Activated CD4-positive, alpha-beta memory T cell treated with anti-CD3 and anti-CD28 coated beads for 36 hours (primary cell): Measurements from ENCODE around the gene ACTL9. TPM values are rescaled to one million over a fixed set of nuclear protein-coding genes. Genes with fewer than 3 reads are reported as not detected.

Source experiments
- CTCF ChIA-PET: fragments of 350-600 bp; sonication (Branson Sonifier 250); formaldehyde crosslinking; loops from one replicate; lab custom pipeline; 2021; ENCODE audit warnings: antibody characterized with exemption, inconsistent platforms; lab: Charles Lee
- POLR2A ChIA-PET: fragments of 350-600 bp; sonication (Branson Sonifier 250); formaldehyde crosslinking; loops from one replicate; lab custom pipeline; 2021; ENCODE audit warnings: antibody characterized with exemption; lab: Charles Lee
- DNase-seq: peaks from one replicate; pipeline ENCODE4 v3.0.0-alpha.2; 2020
- H3K27ac Mint-ChIP-seq: one replicate; pipeline ENCODE4 v1.8.0; 2021; ENCODE audit warnings: mixed read lengths
- H3K27me3 Mint-ChIP-seq: one replicate; pipeline ENCODE4 v1.8.0; 2021; ENCODE audit warnings: mixed read lengths
- H3K36me3 Mint-ChIP-seq: one replicate; pipeline ENCODE4 v1.8.0; 2021; ENCODE audit warnings: mixed read lengths
- H3K4me1 Mint-ChIP-seq: one replicate; pipeline ENCODE4 v1.8.0; 2021; ENCODE audit warnings: low read depth, mixed read lengths
- H3K4me3 Mint-ChIP-seq: one replicate; pipeline ENCODE4 v1.8.0; 2021; ENCODE audit warnings: mild to moderate bottlenecking, mixed read lengths
- H3K9me3 Mint-ChIP-seq: one replicate; pipeline ENCODE4 v1.8.0; 2021; ENCODE audit warnings: mixed read lengths
- intact Hi-C: fragments of 100-400 bp; cut with micrococcal nuclease; formaldehyde crosslinking; loops from one replicate; pipeline ENCODE4 v1.15.1; 2023
- total RNA-seq, 2 experiments: library from RNA; stranded (reverse); gene quantifications; one replicate each; pipeline ENCODE4 v1.2.3, GENCODE V29; 2021

ACTL9 gene
- total RNA-seq, 2 experiments from 2014 or later = not detected

GRCh38 chr19:8682472-8682871 lies 16.1 kb downstream of the ACTL9 start:
- peaks cover 3% of the 10 kb centered on the region for H3K9me3 Mint-ChIP-seq
- no peaks in the 10 kb centered on the region for H3K27me3 Mint-ChIP-seq
- CTCF ChIA-PET = interaction anchor here (1.9 kb wide), 1 partner anchor 12 kb away, joined by 7 read pairs; no protein-coding TSS in a partner anchor
- POLR2A ChIA-PET = no interaction called here
- no peak overlapping the region for H3K27ac Mint-ChIP-seq
- peaks cover 14% of the 10 kb centered on the region for H3K4me1 Mint-ChIP-seq
- H3K36me3 Mint-ChIP-seq = no peaks in the 10 kb centered on the region
- no peak for DNase-seq
- intact Hi-C loops = no loop called here
- no peak overlapping the region for H3K4me3 Mint-ChIP-seq

GRCh38 chr19:8681345-8682029 lies 17.1 kb downstream of the ACTL9 start:
- H3K4me3 Mint-ChIP-seq = no peak overlapping the region
- H3K27ac Mint-ChIP-seq = no peak overlapping the region
- no peaks in the 10 kb centered on the region for H3K27me3 Mint-ChIP-seq
- DNase-seq = no peak
- H3K36me3 Mint-ChIP-seq = no peaks in the 10 kb centered on the region
- POLR2A ChIA-PET = no interaction called here
- H3K9me3 Mint-ChIP-seq = peaks cover 3% of the 10 kb centered on the region
- peaks cover 14% of the 10 kb centered on the region for H3K4me1 Mint-ChIP-seq
- CTCF ChIA-PET = interaction anchor here (1.9 kb wide), 1 partner anchor 13 kb away, joined by 7 read pairs; no protein-coding TSS in a partner anchor
- intact Hi-C loops = no loop called here

- ChIA-PET CTCF (no interaction called here), POLR2A (no interaction called here)
- no peak for DNase-seq
- Mint-ChIP-seq H3K4me3 (no peak overlapping the region), H3K4me1 (peaks cover 14% of the 10 kb centered on the region), H3K36me3 (no peaks in the 10 kb centered on the region), H3K27ac (no peak overlapping the region), H3K9me3 (peaks cover 3% of the 10 kb centered on the region), H3K27me3 (no peaks in the 10 kb centered on the region)
- intact Hi-C loops = no loop called here
Observed at GRCh38 chr19:8680676-8681344, 17.8 kb downstream of the ACTL9 start.

GRCh38 chr19:8678244-8678807 lies 20.3 kb downstream of the ACTL9 start:
- Mint-ChIP-seq H3K4me1 (peaks cover 17% of the 10 kb centered on the region), H3K27ac (no peak overlapping the region), H3K4me3 (no peak overlapping the region), H3K36me3 (no peaks in the 10 kb centered on the region), H3K9me3 (peaks cover 3% of the 10 kb centered on the region), H3K27me3 (no peaks in the 10 kb centered on the region)
- DNase-seq = no peak
- ChIA-PET CTCF (no interaction called here), POLR2A (no interaction called here)
- intact Hi-C loops = no loop called here

GRCh38 chr19:8675066-8675465 lies 23.5 kb downstream of the ACTL9 start:
- Mint-ChIP-seq H3K4me1 (peaks cover 10% of the 10 kb centered on the region), H3K27ac (no peak overlapping the region)
- POLR2A ChIA-PET = no interaction called here

GRCh38 chr19:8673276-8673891 lies 25.2 kb downstream of the ACTL9 start:
- no peak overlapping the region for H3K4me3 Mint-ChIP-seq
- ChIA-PET POLR2A (no interaction called here), CTCF (interaction anchor here (0.9 to 1.1 kb wide), 2 partner anchors 18 to 94 kb away, joined by 3 read pairs; no protein-coding TSS in a partner anchor)
- H3K27me3 Mint-ChIP-seq = no peaks in the 10 kb centered on the region
- intact Hi-C loops = no loop called here
- DNase-seq = no peak
- peaks cover 11% of the 10 kb centered on the region for H3K4me1 Mint-ChIP-seq
- H3K27ac Mint-ChIP-seq = no peak overlapping the region
- H3K9me3 Mint-ChIP-seq = peaks cover 4% of the 10 kb centered on the region
- no peaks in the 10 kb centered on the region for H3K36me3 Mint-ChIP-seq

More at GRCh38 chr19:8675066-8675465, 23.5 kb downstream of the ACTL9 start:
- H3K9me3 Mint-ChIP-seq = peaks cover 3% of the 10 kb centered on the region
- H3K36me3 Mint-ChIP-seq = no peaks in the 10 kb centered on the region
- DNase-seq = no peak
- no peaks in the 10 kb centered on the region for H3K27me3 Mint-ChIP-seq
- no peak overlapping the region for H3K4me3 Mint-ChIP-seq
- intact Hi-C loops = no loop called here
- CTCF ChIA-PET = interaction anchor here (1.3 kb wide), 1 partner anchor 33 kb away, joined by 3 read pairs; no protein-coding TSS in a partner anchor

GRCh38 chr19:8666814-8667405 lies 31.7 kb downstream of the ACTL9 start:
- no peak for DNase-seq
- Mint-ChIP-seq H3K27me3 (no peaks in the 10 kb centered on the region), H3K9me3 (peaks cover 3% of the 10 kb centered on the region), H3K36me3 (no peaks in the 10 kb centered on the region), H3K4me1 (peaks cover 41% of the 10 kb centered on the region), H3K4me3 (no peak overlapping the region), H3K27ac (no peak overlapping the region)
- intact Hi-C loops = no loop called here
- CTCF ChIA-PET = interaction anchor here (0.6 to 3.5 kb wide), 3 partner anchors 12 to 51 kb away, joined by 3 to 15 read pairs (median 14); no protein-coding TSS in a partner anchor
- POLR2A ChIA-PET = no interaction called here

GRCh38 chr19:8665468-8666213 lies 33.0 kb downstream of the ACTL9 start:
- no peaks in the 10 kb centered on the region for H3K36me3 Mint-ChIP-seq
- DNase-seq = peak; percentile 35
- no peak overlapping the region for H3K4me3 Mint-ChIP-seq
- H3K27me3 Mint-ChIP-seq = no peaks in the 10 kb centered on the region
- CTCF ChIA-PET = interaction anchor here (0.8 to 3.5 kb wide), 5 partner anchors 11 to 87 kb away, joined by 3 to 15 read pairs (median 9); partner anchors contain the start of gene ACTL9
- H3K27ac Mint-ChIP-seq = peak overlapping the region; percentile 36
- POLR2A ChIA-PET = no interaction called here
- intact Hi-C loops = no loop called here
- peaks cover 33% of the 10 kb centered on the region for H3K4me1 Mint-ChIP-seq
- H3K9me3 Mint-ChIP-seq = peaks cover 3% of the 10 kb centered on the region

GRCh38 chr19:8664671-8665057 lies 33.9 kb downstream of the ACTL9 start:
- Mint-ChIP-seq H3K4me1 (peaks cover 33% of the 10 kb centered on the region), H3K4me3 (no peak overlapping the region), H3K27me3 (no peaks in the 10 kb centered on the region), H3K9me3 (peaks cover 3% of the 10 kb centered on the region), H3K36me3 (no peaks in the 10 kb centered on the region), H3K27ac (no peak overlapping the region)
- POLR2A ChIA-PET = no interaction called here
- CTCF ChIA-PET = interaction anchor here (1.4 to 3.5 kb wide), 5 partner anchors 9 to 86 kb away, joined by 3 to 15 read pairs (median 9); partner anchors contain the start of gene ACTL9
- no peak for DNase-seq
- intact Hi-C loops = no loop called here

- peak overlapping the region; percentile 38 for H3K27ac Mint-ChIP-seq
- peaks cover 3% of the 10 kb centered on the region for H3K9me3 Mint-ChIP-seq
- ChIA-PET CTCF (interaction anchor here (1.2 to 1.4 kb wide), 2 partner anchors 9 to 30 kb away, joined by 3 to 4 read pairs; no protein-coding TSS in a partner anchor), POLR2A (no interaction called here)
- peaks cover 36% of the 10 kb centered on the region for H3K4me1 Mint-ChIP-seq
- intact Hi-C loops = no loop called here
- peak; percentile 69 for DNase-seq
- no peaks in the 10 kb centered on the region for H3K27me3 Mint-ChIP-seq
- no peaks in the 10 kb centered on the region for H3K36me3 Mint-ChIP-seq
- H3K4me3 Mint-ChIP-seq = no peak overlapping the region
Observed at GRCh38 chr19:8663920-8664670, 34.5 kb downstream of the ACTL9 start.
